Measurements from ENCODE around the gene ZNF155.

Gene ZNF155

GRCh38 chr19:44042147-44042546, 58.2 kb downstream of the ZNF155 start:
- no peak for ATAC-seq
- no peak overlapping the region for H3K27ac Mint-ChIP-seq
- no peak overlapping the region for H3K4me3 Mint-ChIP-seq
- peaks cover 6% of the 10 kb centered on the region for H3K36me3 Mint-ChIP-seq
- H3K27me3 Mint-ChIP-seq: peaks cover 19% of the 10 kb centered on the region
- peaks cover 34% of the 10 kb centered on the region for H3K9me3 Mint-ChIP-seq
- no peaks in the 10 kb centered on the region for H3K4me1 Mint-ChIP-seq
